HCT116 (cell line): Measurements from ENCODE around the gene TOX3. TPM values are rescaled to one million over a fixed set of nuclear protein-coding genes. Genes with fewer than 3 reads are reported as not detected.

ENCODE experiments used
- ATAC-seq: fragments of 200-7000 bp; cut with Tn5 transposase; 2 replicates; pipeline ENCODE4 v1.9.1; 2020; ENCODE audit warnings: mild to moderate bottlenecking, moderate library complexity
- BruUV-seq: library from RNA; stranded (reverse); fragments of 400-500 nt; replicated peaks from 2 replicates; lab custom pipeline; 2021; lab: Mats Ljungman, UMichigan
- CTCF ChIA-PET: fragments of 300-600 bp; sonication (Branson Sonifier 250); formaldehyde crosslinking; loops from one replicate; lab custom pipeline; 2021; ENCODE audit warnings: antibody characterized with exemption; lab: Charles Lee
- POLR2A ChIA-PET: fragments of 300-600, 350-600 bp; sonication (Branson Sonifier 250); formaldehyde crosslinking; loops from one replicate; lab custom pipeline; 2021; ENCODE audit warnings: antibody characterized with exemption; lab: Charles Lee
- RAD21 ChIA-PET, 2 experiments: fragments of 300-600 bp; sonication (Branson Sonifier 250); formaldehyde crosslinking; loops; one replicate each; lab custom pipeline; 2023; ENCODE audit warnings: low total read pairs in 2 of 2; ENCODE audit not compliant: uncharacterized antibody in 2 of 2, unreplicated experiment in 2 of 2, low non-redundant PET in 1 of 2; lab: Charles Lee
- DNase-seq: peaks from one replicate; pipeline ENCODE4 v3.0.0-alpha.2; 2010; ENCODE audit warnings: low read depth, low spot score
- H2AFZ ChIP-seq: fragments of 200-600 bp; shearing (Covaris generic), sonication (generic); 2 replicates; pipeline ENCODE4 v1.6.1; 2017; ENCODE audit warnings: low read depth, mixed run types, mixed read lengths, antibody characterized with exemption, low read length; ENCODE audit not compliant: poor library complexity, severe bottlenecking
- H3K27ac ChIP-seq: 2 replicates; pipeline ENCODE4 v1.5.1; 2012; ENCODE audit warnings: low read depth, low read length
- H3K27me3 ChIP-seq: fragments of 200-600 bp; sonication (generic); 2 replicates; pipeline ENCODE4 v1.6.1; 2016; ENCODE audit warnings: mixed run types, low read length, mixed read lengths; ENCODE audit not compliant: insufficient read depth
- H3K36me3 ChIP-seq, 2 experiments: fragments of 200-500 bp in 1 of 2; fragments of 200-600 bp in 1 of 2; sonication (Bioruptor generic) in 1 of 2; sonication (generic) in 1 of 2; 2 replicates each; pipeline versions ENCODE4 v1.5.1 to v1.6.1; 2014 to 2016; ENCODE audit warnings: low read length in 2 of 2, inconsistent platforms in 1 of 2, mixed read lengths in 1 of 2, mixed run types in 1 of 2; ENCODE audit not compliant: insufficient read depth in 2 of 2, control insufficient read depth in 1 of 2
- H3K4me1 ChIP-seq, 2 experiments: fragments of 200-600 bp in 1 of 2; sonication (generic) in 1 of 2; 2 replicates each; pipeline versions ENCODE4 v1.5.1 to v1.6.1; 2012 to 2017; ENCODE audit warnings: low read length in 2 of 2, inconsistent platforms in 1 of 2, mild to moderate bottlenecking in 1 of 2, mixed read lengths in 1 of 2, mixed run types in 1 of 2, moderate library complexity in 1 of 2; ENCODE audit not compliant: insufficient read depth in 2 of 2, control insufficient read depth in 1 of 2
- H3K4me2 ChIP-seq: fragments of 200-600 bp; sonication (generic); 2 replicates; pipeline ENCODE4 v1.6.1; 2017; ENCODE audit warnings: mixed run types, low read length, mixed read lengths
- H3K4me3 ChIP-seq, 2 experiments: fragments of 200-600 bp in 1 of 2; sonication (generic) in 1 of 2; replicated peaks in 1 of 2; 2 replicates each; pipeline ENCODE4 v1.5.1; 2011 to 2016; ENCODE audit warnings: low read length in 2 of 2, control low read depth in 1 of 2, low read depth in 1 of 2, mild to moderate bottlenecking in 1 of 2, mixed read lengths in 1 of 2, mixed run types in 1 of 2
- H3K79me2 ChIP-seq: fragments of 200-600 bp; sonication (generic); 2 replicates; pipeline ENCODE4 v1.6.1; 2017; ENCODE audit warnings: mild to moderate bottlenecking, mixed run types, low read length, moderate library complexity, mixed read lengths; ENCODE audit not compliant: insufficient read depth
- H3K9ac ChIP-seq: fragments of 200-600 bp; sonication (generic); 2 replicates; pipeline ENCODE4 v1.6.1; 2016; ENCODE audit warnings: low read length, mixed read lengths
- H3K9me2 ChIP-seq: fragments of 200-600 bp; sonication (generic), shearing (Covaris generic); 2 replicates; pipeline ENCODE4 v1.6.1; 2017; ENCODE audit warnings: mixed run types, mild to moderate bottlenecking, moderate library complexity; ENCODE audit not compliant: insufficient read depth
- H3K9me3 ChIP-seq, 2 experiments: fragments of 200-500 bp in 1 of 2; fragments of 200-600 bp in 1 of 2; sonication (Bioruptor generic) in 1 of 2; sonication (generic) in 1 of 2; 2 replicates each; pipeline ENCODE4 v1.6.1; 2014 to 2017; ENCODE audit warnings: low read length in 2 of 2, mixed read lengths in 2 of 2, inconsistent platforms in 1 of 2, low read depth in 1 of 2, mild to moderate bottlenecking in 1 of 2, mixed run types in 1 of 2, moderate library complexity in 1 of 2; ENCODE audit not compliant: control insufficient read depth in 1 of 2, insufficient read depth in 1 of 2
- H4K20me1 ChIP-seq: fragments of 200-600 bp; sonication (generic), shearing (Covaris generic); 2 replicates; pipeline ENCODE4 v1.6.1; 2017; ENCODE audit warnings: mixed run types, mild to moderate bottlenecking, moderate library complexity; ENCODE audit not compliant: insufficient read depth
- CTCF ChIP-seq, 3 experiments: fragments of 200-600 bp in 1 of 3; sonication (generic) in 1 of 3; IDR thresholded peaks in 2 of 3; conservative IDR thresholded peaks in 1 of 3; 2 replicates each; pipeline ENCODE4 v1.5.1; 2012 to 2017; ENCODE audit warnings: low read depth in 2 of 3, low read length in 2 of 3, antibody characterized with exemption in 1 of 3, borderline replicate concordance in 1 of 3, control low read depth in 1 of 3, mild to moderate bottlenecking in 1 of 3, mixed read lengths in 1 of 3, mixed run types in 1 of 3, moderate library complexity in 1 of 3; ENCODE audit not compliant: insufficient read depth in 1 of 3
- ELF1 ChIP-seq: IDR thresholded peaks from 2 replicates; pipeline ENCODE4 v1.6.1; 2012; ENCODE audit warnings: low read depth, borderline replicate concordance
- EZH2phosphoT487 ChIP-seq: fragments of 200-600 bp; IDR thresholded peaks from 2 replicates; pipeline ENCODE4 v1.6.1; 2018; ENCODE audit warnings: antibody characterized with exemption, borderline replicate concordance
- JUND ChIP-seq: IDR thresholded peaks from 2 replicates; pipeline ENCODE4 v1.6.1; 2012
- MAX ChIP-seq: IDR thresholded peaks from 2 replicates; pipeline ENCODE4 v1.6.1; 2012
- RAD21 ChIP-seq: IDR thresholded peaks from 2 replicates; pipeline ENCODE4 v1.6.1; 2012; ENCODE audit warnings: low read depth, mild to moderate bottlenecking
- REST ChIP-seq: IDR thresholded peaks from 2 replicates; pipeline ENCODE4 v1.6.1; 2012; ENCODE audit warnings: low read depth
- SIN3A ChIP-seq: IDR thresholded peaks from 2 replicates; pipeline ENCODE4 v1.6.1; 2012; ENCODE audit warnings: low read depth
- TCF7L2 ChIP-seq: IDR thresholded peaks from 2 replicates; pipeline ENCODE4 v1.7.0; 2011; ENCODE audit warnings: borderline replicate concordance, inconsistent platforms; ENCODE audit not compliant: insufficient read depth, insufficient read length; ENCODE audit errors: extremely low read depth
- YY1 ChIP-seq: IDR thresholded peaks from 2 replicates; pipeline ENCODE4 v1.6.1; 2011; ENCODE audit warnings: low read length, low read depth, moderate library complexity, mild to moderate bottlenecking; ENCODE audit not compliant: insufficient replicate concordance; ENCODE audit errors: extremely low read depth
- ZFX ChIP-seq: fragments of 450-650 bp; IDR thresholded peaks from 2 replicates; pipeline ENCODE4 v1.6.1; 2017
- ZNF274 ChIP-seq: fragments of 200-500 bp; sonication (Bioruptor generic); IDR thresholded peaks from 2 replicates; pipeline ENCODE4 v1.6.1; 2014; ENCODE audit warnings: mild to moderate bottlenecking, low read depth, low read length, inconsistent platforms
- intact Hi-C: fragments of 100-400 bp; cut with micrococcal nuclease; formaldehyde crosslinking; loops from 2 replicates; pipeline ENCODE4 v1.10.0; 2022
- total RNA-seq: library from RNA; stranded (reverse); gene quantifications from one replicate; pipeline ENCODE4 v1.2.1, GENCODE V29; 2021; ENCODE audit not compliant: unreplicated experiment

TOX3 gene
- total RNA-seq, 1 experiment from 2014 or later, result not detected

GRCh38 chr16:52398021-52398420 lies 148.9 kb downstream of the TOX3 start (continued):
- TF ChIP-seq SIN3A (no peak), ELF1 (no peak)
- TF ChIP-seq, all 23 proteins: peak for 0

GRCh38 chr16:52393448-52393847 lies 153.5 kb downstream of the TOX3 start:
- Histone ChIP-seq H3K27ac (no peak overlapping the region), H3K4me1 (no peaks in the 10 kb centered on the region), H3K79me2 (no peaks in the 10 kb centered on the region), H3K4me3 (no peak overlapping the region), H3K36me3 (no peaks in the 10 kb centered on the region), H3K4me2 (no peak overlapping the region), H4K20me1 (no peaks in the 10 kb centered on the region), H3K27me3 (no peaks in the 10 kb centered on the region), H3K9me2 (no peaks in the 10 kb centered on the region), H3K9ac (no peak overlapping the region), H3K9me3 (peaks cover 0 to 22% of the 10 kb centered on the region in 2 experiments; a peak in 1 of 4 replicates), H2AFZ (no peak overlapping the region)
- TF ChIP-seq EZH2phosphoT487, result no peak
- no peak for TF ChIP-seq JUND
- TF ChIP-seq REST, result no peak
- no peak for TF ChIP-seq MAX
- no peak for TF ChIP-seq CTCF (IDR thresholded peaks at IDR 0.05 in 2 of 3, conservative IDR thresholded peaks at IDR 0.05 in 1 of 3; ENCODE audit: borderline replicate concordance in 1 of 3, insufficient read depth in 1 of 3, low read depth in 2 of 3, low read length in 2 of 3)
- TF ChIP-seq YY1, result no peak
- TF ChIP-seq ZFX, result no peak
- no peak for TF ChIP-seq ZNF274
- no peak for TF ChIP-seq TCF7L2
- TF ChIP-seq RAD21, result no peak
- no peak for TF ChIP-seq ELF1
- ATAC-seq (no peak), DNase-seq (no peak)
- ChIA-PET RAD21 (no interaction called here), CTCF (no interaction called here), POLR2A (no interaction called here)
- intact Hi-C loops, result no loop called here
- no TSS peak for BruUV-seq
